Testis (tissue), 2 donors: ENCODE data around the gene RBM12.

Source experiments
- POLR2A ChIP-seq: fragments of 450-650 bp; IDR thresholded peaks from one replicate; pipeline ENCODE4 v1.6.1; 2017; ENCODE audit warnings: antibody characterized with exemption, mild to moderate bottlenecking, moderate library complexity
- TF ChIP-seq, protein P1 (sequence below), 3 experiments: fragments of 450-650 bp in 2 of 3; fragments of 200-600 bp in 1 of 3; sonication (generic) in 1 of 3; IDR thresholded peaks; one replicate each; pipeline ENCODE4 v1.5.1; 2016 to 2019; ENCODE audit warnings: antibody characterized with exemption in 3 of 3, mild to moderate bottlenecking in 2 of 3, moderate library complexity in 1 of 3

DNA sequence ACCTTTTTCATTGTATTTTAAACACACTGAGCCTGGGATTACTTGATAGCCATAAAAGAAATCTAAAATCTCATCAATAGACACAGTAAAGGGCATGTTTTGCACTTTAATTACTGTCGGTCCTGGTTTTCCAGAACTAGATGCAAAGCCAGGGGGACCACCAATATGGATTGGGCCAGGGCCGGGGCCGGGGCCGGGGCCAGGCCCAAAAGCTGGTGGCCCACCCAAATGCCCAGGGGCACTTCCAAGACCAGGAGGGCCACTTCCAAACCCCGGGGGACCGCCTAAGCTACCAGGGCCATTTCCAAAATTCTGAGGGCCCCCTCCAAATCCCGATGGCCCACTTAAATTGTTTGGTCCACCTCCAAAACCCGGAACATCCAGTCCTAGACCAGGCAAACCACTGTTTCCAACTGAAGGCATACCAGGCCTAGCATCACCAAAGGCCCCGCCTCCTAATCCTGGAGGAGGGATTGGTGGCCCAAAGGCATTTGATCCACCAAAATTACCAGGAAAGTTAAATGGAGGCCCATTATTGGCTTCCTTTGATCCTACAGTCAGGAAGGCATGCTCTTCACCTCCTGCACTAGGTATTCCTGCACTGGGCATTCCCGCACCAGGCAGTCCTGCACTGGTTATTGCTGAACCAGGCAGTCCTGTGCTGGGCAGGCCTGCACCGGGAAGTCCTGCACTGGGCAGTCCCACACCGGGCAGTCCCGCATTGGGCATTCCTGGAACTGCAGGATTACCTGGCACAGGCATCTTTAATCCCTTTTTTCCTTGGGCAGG, 11.9 kb downstream of the RBM12 start:
- TF ChIP-seq POLR2A = no peak
- TF ChIP-seq, protein P1, sequence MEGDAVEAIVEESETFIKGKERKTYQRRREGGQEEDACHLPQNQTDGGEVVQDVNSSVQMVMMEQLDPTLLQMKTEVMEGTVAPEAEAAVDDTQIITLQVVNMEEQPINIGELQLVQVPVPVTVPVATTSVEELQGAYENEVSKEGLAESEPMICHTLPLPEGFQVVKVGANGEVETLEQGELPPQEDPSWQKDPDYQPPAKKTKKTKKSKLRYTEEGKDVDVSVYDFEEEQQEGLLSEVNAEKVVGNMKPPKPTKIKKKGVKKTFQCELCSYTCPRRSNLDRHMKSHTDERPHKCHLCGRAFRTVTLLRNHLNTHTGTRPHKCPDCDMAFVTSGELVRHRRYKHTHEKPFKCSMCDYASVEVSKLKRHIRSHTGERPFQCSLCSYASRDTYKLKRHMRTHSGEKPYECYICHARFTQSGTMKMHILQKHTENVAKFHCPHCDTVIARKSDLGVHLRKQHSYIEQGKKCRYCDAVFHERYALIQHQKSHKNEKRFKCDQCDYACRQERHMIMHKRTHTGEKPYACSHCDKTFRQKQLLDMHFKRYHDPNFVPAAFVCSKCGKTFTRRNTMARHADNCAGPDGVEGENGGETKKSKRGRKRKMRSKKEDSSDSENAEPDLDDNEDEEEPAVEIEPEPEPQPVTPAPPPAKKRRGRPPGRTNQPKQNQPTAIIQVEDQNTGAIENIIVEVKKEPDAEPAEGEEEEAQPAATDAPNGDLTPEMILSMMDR (IDR thresholded peaks at IDR 0.05) = no peak
